DOHH2 (cell line): ENCODE data around the gene BLOC1S5.

Source experiments
- H3F3A ChIP-seq: fragments of 200-600 bp; sonication (generic), shearing (Covaris generic); 2 replicates; pipeline ENCODE4 v1.6.0; 2016; ENCODE audit warnings: antibody characterized with exemption, mild to moderate bottlenecking; ENCODE audit not compliant: control insufficient read depth, insufficient read depth
- H3K27ac ChIP-seq: fragments of 200-600 bp; sonication (generic); 2 replicates; pipeline ENCODE4 v1.5.1; 2014; ENCODE audit warnings: low read depth, mild to moderate bottlenecking, low read length, moderate library complexity
- H3K27me3 ChIP-seq: fragments of 200-600 bp; sonication (generic); 2 replicates; pipeline ENCODE4 v1.6.1; 2014; ENCODE audit warnings: mild to moderate bottlenecking, low read length, mixed read lengths; ENCODE audit not compliant: control insufficient read depth
- H3K36me3 ChIP-seq: fragments of 200-600 bp; sonication (generic); 2 replicates; pipeline ENCODE4 v1.6.1; 2014; ENCODE audit warnings: mild to moderate bottlenecking, low read length, moderate library complexity, mixed read lengths; ENCODE audit not compliant: control insufficient read depth
- H3K4me1 ChIP-seq: fragments of 200-600 bp; sonication (generic); 2 replicates; pipeline ENCODE4 v1.6.1; 2014; ENCODE audit warnings: mild to moderate bottlenecking, low read length, mixed read lengths; ENCODE audit not compliant: control insufficient read depth
- H3K4me2 ChIP-seq: fragments of 200-600 bp; sonication (generic); 2 replicates; pipeline ENCODE4 v1.6.0; 2014; ENCODE audit warnings: mild to moderate bottlenecking, low read length, moderate library complexity
- H3K4me3 ChIP-seq: fragments of 200-600 bp; sonication (generic); 2 replicates; pipeline ENCODE4 v1.5.1; 2014; ENCODE audit warnings: mild to moderate bottlenecking, low read length, mixed read lengths
- H3K79me2 ChIP-seq: fragments of 200-600 bp; sonication (generic); 2 replicates; pipeline ENCODE4 v1.6.1; 2014; ENCODE audit warnings: mild to moderate bottlenecking, low read length, mixed read lengths; ENCODE audit not compliant: control insufficient read depth
- H3K9me2 ChIP-seq: fragments of 200-600 bp; sonication (generic); replicated peaks from 2 replicates; pipeline ENCODE4 v1.6.1; 2014; ENCODE audit warnings: mild to moderate bottlenecking, low read length, mixed read lengths; ENCODE audit not compliant: control insufficient read depth
- H3K9me3 ChIP-seq: fragments of 200-600 bp; sonication (generic); 2 replicates; pipeline ENCODE4 v1.6.1; 2014; ENCODE audit warnings: antibody characterized with exemption, low read length, mixed read lengths; ENCODE audit not compliant: control insufficient read depth, insufficient read depth
- H4K20me1 ChIP-seq: fragments of 200-600 bp; sonication (generic); 2 replicates; pipeline ENCODE4 v1.6.0; 2014; ENCODE audit warnings: low read depth, mild to moderate bottlenecking, antibody characterized with exemption, low read length, moderate library complexity; ENCODE audit not compliant: control insufficient read depth, insufficient read depth
- EZH2phosphoT487 ChIP-seq: fragments of 200-600 bp; sonication (generic); IDR thresholded peaks from 2 replicates; pipeline ENCODE4 v1.6.1; 2017; ENCODE audit warnings: borderline replicate concordance, mild to moderate bottlenecking, antibody characterized with exemption, low read length, moderate library complexity, mixed read lengths
- TF ChIP-seq, protein P1 (sequence below): fragments of 200-600 bp; sonication (generic); IDR thresholded peaks from one replicate; pipeline ENCODE4 v1.5.1; 2014; ENCODE audit warnings: antibody characterized with exemption, mild to moderate bottlenecking, low read depth, low read length; ENCODE audit not compliant: poor library complexity, severe bottlenecking

The BLOC1S5 gene

DNA sequence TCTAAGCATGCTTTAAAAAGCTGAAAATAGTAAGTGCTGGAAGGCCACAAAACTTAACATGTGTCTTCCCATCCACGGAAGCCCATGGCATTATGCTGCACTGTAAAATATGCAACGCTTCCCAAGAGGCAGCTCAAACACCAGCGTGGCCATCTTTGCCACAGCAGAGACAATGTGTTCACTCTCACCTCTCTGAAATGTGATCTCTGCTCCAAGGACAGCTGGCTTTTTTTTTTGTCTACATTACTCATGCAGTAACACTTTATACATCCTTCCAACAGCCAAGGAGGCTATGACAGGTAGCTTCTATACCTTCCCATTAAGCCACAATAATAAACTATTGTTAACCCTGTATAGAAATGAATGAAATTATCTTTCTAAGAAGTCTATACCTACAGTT lies 49.2 kb downstream of the BLOC1S5 start:
- Histone ChIP-seq H3K79me2 (no peaks in the 10 kb centered on the region; the same call in 1 of the 2 replicates), H3K4me3 (no peak overlapping the region), H3K9me2 (no peaks in the 10 kb centered on the region), H4K20me1 (no peaks in the 10 kb centered on the region), H3K4me2 (no peak overlapping the region), H3K36me3 (peaks cover 21% of the 10 kb centered on the region), H3K9me3 (no peaks in the 10 kb centered on the region), H3F3A (peaks cover 6% of the 10 kb centered on the region), H3K27me3 (no peaks in the 10 kb centered on the region), H3K27ac (no peak overlapping the region), H3K4me1 (peaks cover 28% of the 10 kb centered on the region)
- no peak for TF ChIP-seq EZH2phosphoT487
- TF ChIP-seq, protein P1, sequence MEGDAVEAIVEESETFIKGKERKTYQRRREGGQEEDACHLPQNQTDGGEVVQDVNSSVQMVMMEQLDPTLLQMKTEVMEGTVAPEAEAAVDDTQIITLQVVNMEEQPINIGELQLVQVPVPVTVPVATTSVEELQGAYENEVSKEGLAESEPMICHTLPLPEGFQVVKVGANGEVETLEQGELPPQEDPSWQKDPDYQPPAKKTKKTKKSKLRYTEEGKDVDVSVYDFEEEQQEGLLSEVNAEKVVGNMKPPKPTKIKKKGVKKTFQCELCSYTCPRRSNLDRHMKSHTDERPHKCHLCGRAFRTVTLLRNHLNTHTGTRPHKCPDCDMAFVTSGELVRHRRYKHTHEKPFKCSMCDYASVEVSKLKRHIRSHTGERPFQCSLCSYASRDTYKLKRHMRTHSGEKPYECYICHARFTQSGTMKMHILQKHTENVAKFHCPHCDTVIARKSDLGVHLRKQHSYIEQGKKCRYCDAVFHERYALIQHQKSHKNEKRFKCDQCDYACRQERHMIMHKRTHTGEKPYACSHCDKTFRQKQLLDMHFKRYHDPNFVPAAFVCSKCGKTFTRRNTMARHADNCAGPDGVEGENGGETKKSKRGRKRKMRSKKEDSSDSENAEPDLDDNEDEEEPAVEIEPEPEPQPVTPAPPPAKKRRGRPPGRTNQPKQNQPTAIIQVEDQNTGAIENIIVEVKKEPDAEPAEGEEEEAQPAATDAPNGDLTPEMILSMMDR: no peak

DNA sequence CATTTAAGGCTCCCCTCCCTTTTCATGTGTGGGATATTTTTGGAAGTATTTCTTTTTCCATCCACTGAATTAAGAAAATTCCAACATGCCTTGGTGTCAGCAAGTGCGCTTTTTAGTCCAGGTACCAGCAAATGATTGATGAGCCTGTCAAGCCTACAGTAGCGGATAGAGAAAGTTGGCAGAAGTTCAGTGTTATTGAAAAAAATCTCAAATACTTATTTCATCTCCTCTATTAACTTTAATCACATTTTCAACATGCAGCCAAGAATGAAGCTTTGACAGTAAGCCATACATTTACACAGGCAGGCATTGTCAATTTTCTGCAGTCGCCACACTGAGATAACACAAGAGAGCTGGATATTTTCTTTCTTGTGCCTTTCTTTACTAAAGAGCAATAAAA lies 50.4 kb downstream of the BLOC1S5 start:
- H3K9me2 ChIP-seq: no peaks in the 10 kb centered on the region
- H3F3A ChIP-seq: peaks cover 6% of the 10 kb centered on the region; the same call in 1 of the 2 replicates
- no peaks in the 10 kb centered on the region; the same call in 1 of the 2 replicates for H3K79me2 ChIP-seq
- H3K27me3 ChIP-seq: no peaks in the 10 kb centered on the region
- peaks cover 25% of the 10 kb centered on the region for H3K4me1 ChIP-seq
- H3K36me3 ChIP-seq: peaks cover 21% of the 10 kb centered on the region
- no peak for TF ChIP-seq EZH2phosphoT487
- TF ChIP-seq, protein P1: no peak
- H3K27ac ChIP-seq: no peak overlapping the region
- H3K4me3 ChIP-seq: no peak overlapping the region
- no peaks in the 10 kb centered on the region for H4K20me1 ChIP-seq
- no peaks in the 10 kb centered on the region for H3K9me3 ChIP-seq
- H3K4me2 ChIP-seq: no peak overlapping the region

DNA sequence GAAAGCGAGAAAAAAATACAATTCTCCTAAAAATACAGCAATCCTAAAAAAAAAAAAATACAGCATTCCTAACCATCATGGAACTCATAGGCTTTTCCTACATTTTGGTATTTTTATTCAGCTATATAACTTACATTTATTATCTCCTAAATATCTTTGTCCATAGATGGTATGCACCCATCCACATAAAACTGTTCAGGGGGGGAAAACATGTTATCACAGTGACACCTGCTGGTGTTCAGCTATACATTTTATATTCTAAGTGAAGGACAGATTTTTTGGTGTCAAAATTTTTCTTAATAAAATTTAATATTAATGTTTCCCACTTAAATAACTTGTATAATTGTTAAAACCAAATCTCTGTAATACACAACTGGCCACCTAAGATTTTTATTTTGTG lies 58.0 kb downstream of the BLOC1S5 start:
- Histone ChIP-seq H3K4me3 (no peak overlapping the region), H3K27ac (no peak overlapping the region), H3K27me3 (no peaks in the 10 kb centered on the region), H3K79me2 (no peaks in the 10 kb centered on the region), H3F3A (peaks cover 5% of the 10 kb centered on the region; the same call in 1 of the 2 replicates), H4K20me1 (0 out of 2 replicates have a peak, but pooled peaks cover 7% of the 10 kb centered on the region), H3K9me3 (no peaks in the 10 kb centered on the region), H3K9me2 (no peaks in the 10 kb centered on the region), H3K4me2 (no peak overlapping the region), H3K4me1 (no peaks in the 10 kb centered on the region), H3K36me3 (no peaks in the 10 kb centered on the region)
- TF ChIP-seq, protein P1: peak; percentile 27
- no peak for TF ChIP-seq EZH2phosphoT487

DNA sequence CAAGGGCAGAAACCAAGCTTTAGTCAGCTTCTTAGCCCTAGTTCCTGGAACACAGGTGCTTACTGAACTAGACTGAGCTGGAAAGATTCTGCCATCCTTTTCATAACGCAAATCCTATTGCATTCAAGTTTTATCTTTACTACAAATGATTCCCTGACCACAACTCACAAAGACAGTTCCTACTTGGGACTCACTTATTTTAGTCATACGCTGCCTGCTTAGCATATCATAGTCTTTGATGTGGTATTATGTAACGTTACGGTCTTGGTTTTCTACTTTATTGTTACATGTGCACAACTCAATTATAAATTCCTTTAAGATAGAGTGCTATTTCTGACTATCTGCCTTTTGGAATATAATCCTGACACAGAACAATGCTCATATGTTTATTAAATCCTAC lies 59.1 kb downstream of the BLOC1S5 start:
- Histone ChIP-seq H4K20me1 (0 out of 2 replicates have a peak, but pooled peaks cover 7% of the 10 kb centered on the region), H3K27me3 (no peaks in the 10 kb centered on the region), H3K9me3 (no peaks in the 10 kb centered on the region), H3K9me2 (no peaks in the 10 kb centered on the region), H3K4me2 (no peak overlapping the region), H3K4me1 (no peaks in the 10 kb centered on the region), H3K27ac (no peak overlapping the region), H3K79me2 (no peaks in the 10 kb centered on the region), H3K4me3 (no peak overlapping the region), H3F3A (peaks cover 5% of the 10 kb centered on the region; the same call in 1 of the 2 replicates), H3K36me3 (no peaks in the 10 kb centered on the region)
- TF ChIP-seq, protein P1: no peak
- no peak for TF ChIP-seq EZH2phosphoT487
